OCI-LY7 (cell line): ENCODE results near the gene MAN1A1.

Experiments
- CTCF ChIP-seq: fragments of 200-600 bp; sonication (generic); conservative IDR thresholded peaks from 2 replicates; pipeline ENCODE4 v1.5.1; 2014; ENCODE audit warnings: mild to moderate bottlenecking, antibody characterized with exemption, low read length, moderate library complexity, mixed read lengths
- EZH2phosphoT487 ChIP-seq: fragments of 200-600 bp; sonication (generic); IDR thresholded peaks from 2 replicates; pipeline ENCODE4 v1.6.1; 2018; ENCODE audit warnings: low read depth, borderline replicate concordance, mild to moderate bottlenecking, mixed run types, antibody characterized with exemption, low read length, moderate library complexity, mixed read lengths

- no peak for TF ChIP-seq EZH2phosphoT487
- TF ChIP-seq CTCF, result no peak
These were observed 163.1 kb downstream of the MAN1A1 start for GRCh38 chr6:119186490-119186889.
